RWPE2 (cell line): ENCODE results near the gene ARMC5.

Experiments
- ATAC-seq: fragments of 200-7000 bp; cut with Tn5 transposase; 3 replicates; pipeline ENCODE4 v1.9.1; 2021; ENCODE audit warnings: low read depth
- DNase-seq: peaks from one replicate; pipeline ENCODE4 v3.0.0-alpha.2; 2020; ENCODE audit warnings: low spot score
- H3K27ac ChIP-seq: fragments of 450-650 bp; 2 replicates; pipeline ENCODE4 v1.5.1; 2017; ENCODE audit warnings: mild to moderate bottlenecking; ENCODE audit not compliant: poor library complexity, severe bottlenecking
- H3K27me3 ChIP-seq: fragments of 250-450 bp; sonication (Bioruptor Pico); 2 replicates; pipeline ENCODE4 v1.5.1; 2021; ENCODE audit warnings: mild to moderate bottlenecking, moderate library complexity; ENCODE audit not compliant: insufficient read depth, poor library complexity, severe bottlenecking
- H3K36me3 ChIP-seq: fragments of 250-450 bp; sonication (Bioruptor Pico); 2 replicates; pipeline ENCODE4 v1.5.1; 2020; ENCODE audit warnings: low read depth, mild to moderate bottlenecking, moderate library complexity
- H3K4me1 ChIP-seq: fragments of 250-450 bp; sonication (Bioruptor Pico); 2 replicates; pipeline ENCODE4 v1.5.1; 2021; ENCODE audit warnings: mild to moderate bottlenecking, moderate library complexity; ENCODE audit not compliant: insufficient read depth, poor library complexity, severe bottlenecking
- H3K4me3 ChIP-seq: fragments of 250-450 bp; sonication (Bioruptor Pico); 2 replicates; pipeline ENCODE4 v1.5.1; 2021; ENCODE audit warnings: mild to moderate bottlenecking, moderate library complexity; ENCODE audit not compliant: severe bottlenecking
- H3K9me3 ChIP-seq: fragments of 250-450 bp; sonication (Bioruptor Pico); 2 replicates; pipeline ENCODE4 v1.5.1; 2021; ENCODE audit warnings: mild to moderate bottlenecking, moderate library complexity; ENCODE audit not compliant: severe bottlenecking
- CTCF ChIP-seq: fragments of 450-650 bp; IDR thresholded peaks from one replicate; pipeline ENCODE4 v1.5.1; 2017; ENCODE audit warnings: mild to moderate bottlenecking, moderate library complexity; ENCODE audit not compliant: poor library complexity, severe bottlenecking

Gene ARMC5

GRCh38 chr16:31476303-31477219 lies 17.3 kb downstream of the ARMC5 start:
- H3K27ac ChIP-seq, result no peak overlapping the region
- TF ChIP-seq CTCF, result no peak
- H3K9me3 ChIP-seq, result no peaks in the 10 kb centered on the region
- DNase-seq (no peak), ATAC-seq (no peak)
- peaks cover under 1% of the 10 kb centered on the region for H3K4me1 ChIP-seq
- peaks cover 47% of the 10 kb centered on the region for H3K36me3 ChIP-seq
- H3K27me3 ChIP-seq, result no peaks in the 10 kb centered on the region
- no peak overlapping the region for H3K4me3 ChIP-seq

- no peaks in the 10 kb centered on the region for H3K4me1 ChIP-seq
- no peak overlapping the region for H3K4me3 ChIP-seq
- DNase-seq (no peak), ATAC-seq (no peak)
- no peaks in the 10 kb centered on the region for H3K27me3 ChIP-seq
- H3K36me3 ChIP-seq, result peaks cover 47% of the 10 kb centered on the region
- H3K9me3 ChIP-seq, result no peaks in the 10 kb centered on the region
- no peak overlapping the region for H3K27ac ChIP-seq
- no peak for TF ChIP-seq CTCF
Observed at GRCh38 chr16:31477220-31478216, 18.2 kb downstream of the ARMC5 start.

- ATAC-seq (peak; percentile 22; the same call in 2 of the 3 replicates), DNase-seq (no peak)
- H3K4me3 ChIP-seq, result no peak overlapping the region
- no peaks in the 10 kb centered on the region for H3K27me3 ChIP-seq
- no peak for TF ChIP-seq CTCF
- H3K27ac ChIP-seq, result no peak overlapping the region
- H3K4me1 ChIP-seq, result no peaks in the 10 kb centered on the region
- H3K36me3 ChIP-seq, result peaks cover 38% of the 10 kb centered on the region
- no peaks in the 10 kb centered on the region for H3K9me3 ChIP-seq
Observed at GRCh38 chr16:31478956-31479355, 19.7 kb downstream of the ARMC5 start.

GRCh38 chr16:31479751-31480150 lies 20.4 kb downstream of the ARMC5 start:
- H3K4me1 ChIP-seq, result no peaks in the 10 kb centered on the region
- H3K4me3 ChIP-seq, result no peak overlapping the region
- H3K36me3 ChIP-seq, result peaks cover 30% of the 10 kb centered on the region
- no peaks in the 10 kb centered on the region for H3K27me3 ChIP-seq
- H3K9me3 ChIP-seq, result no peaks in the 10 kb centered on the region
- ATAC-seq (no peak), DNase-seq (no peak)
- no peak for TF ChIP-seq CTCF
- no peak overlapping the region for H3K27ac ChIP-seq
